Measurements from ENCODE around the gene ZFAND2A.

DNA sequence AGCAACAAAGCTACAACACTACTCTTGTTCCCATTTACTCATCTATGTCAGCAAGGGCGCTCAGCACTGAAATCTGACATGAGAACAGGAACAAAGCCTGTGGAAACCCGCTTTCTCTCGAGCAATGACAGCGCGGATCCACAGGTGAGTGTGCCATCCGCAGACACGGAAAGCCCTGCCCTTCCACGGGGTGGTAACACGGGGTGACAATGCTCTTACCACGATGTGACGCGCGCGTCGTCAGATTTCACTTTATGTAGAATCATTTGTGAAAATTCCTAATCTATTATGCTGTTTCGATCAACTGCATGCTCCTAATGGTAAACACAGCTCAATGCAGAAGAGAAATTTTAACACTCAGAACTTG, 34.4 kb downstream of the ZFAND2A start:
- TF ChIP-seq CTCF (IDR thresholded peaks at IDR 0.05) (no peak), POLR2A (IDR thresholded peaks at IDR 0.05) (no peak)

Data from right lobe of liver (tissue), 4 donors.